Prostate gland (tissue), 2 donors: Measurements from ENCODE around the gene RAPGEF3.

ENCODE experiments used
- CTCF ChIP-seq, 4 experiments: fragments of 200-600 bp in 2 of 4; fragments of 450-650 bp in 2 of 4; sonication (generic) in 2 of 4; IDR thresholded peaks; 1 replicate in 3 of 4; 2 replicates in 1 of 4; pipeline ENCODE4 v1.5.1; 2016 to 2019; ENCODE audit warnings: antibody characterized with exemption in 4 of 4, mild to moderate bottlenecking in 2 of 4, moderate library complexity in 2 of 4
- POLR2AphosphoS5 ChIP-seq: sonication (generic); formaldehyde crosslinking; IDR thresholded peaks from one replicate; pipeline ENCODE4 v1.6.1; 2017; ENCODE audit warnings: antibody characterized with exemption

- TF ChIP-seq POLR2AphosphoS5 (no peak), CTCF (IDR thresholded peaks at IDR 0.05) (no peak)
Observed at GRCh38 chr12:47704719-47705118, 54.0 kb downstream of the RAPGEF3 start.
